K562 (cell line): ENCODE results near the gene SUCNR1. TPM values are rescaled to one million over a fixed set of nuclear protein-coding genes. Genes with fewer than 3 reads are reported as not detected.

Experiments used
- MCM5 ChIP-seq: fragments of 450-650 bp; IDR thresholded peaks from 2 replicates; pipeline ENCODE4 v1.6.1; 2016; ENCODE audit warnings: low read depth
- MGA ChIP-seq: fragments of 450-650 bp; IDR thresholded peaks from 2 replicates; pipeline ENCODE4 v1.6.1; 2016; ENCODE audit warnings: mild to moderate bottlenecking, moderate library complexity
- MTF1 ChIP-seq: fragments of 250-450 bp; sonication (Bioruptor Pico); IDR thresholded peaks from 2 replicates; pipeline ENCODE4 v1.9.0; 2021; ENCODE audit warnings: moderate library complexity, mild to moderate bottlenecking, inconsistent platforms, borderline replicate concordance
- NFE2 ChIP-seq: IDR thresholded peaks from 2 replicates; pipeline ENCODE4 v1.6.1; 2014; ENCODE audit warnings: antibody characterized with exemption, low read depth
- POLR2AphosphoS5 ChIP-seq: IDR thresholded peaks from 2 replicates; pipeline ENCODE4 v1.6.1; 2011; ENCODE audit warnings: mild to moderate bottlenecking, low read depth, low read length, moderate library complexity; ENCODE audit not compliant: control insufficient read depth, insufficient read depth
- PRDM10 ChIP-seq: fragments of 450-650 bp; IDR thresholded peaks from 2 replicates; pipeline ENCODE4 v1.6.1; 2018; ENCODE audit not compliant: partially characterized antibody
- RB1 ChIP-seq: fragments of 450-650 bp; IDR thresholded peaks from 2 replicates; pipeline ENCODE4 v1.6.1; 2017; ENCODE audit warnings: low read depth, mild to moderate bottlenecking
- SMAD4 ChIP-seq: fragments of 250-450 bp; sonication (Bioruptor Pico); conservative IDR thresholded peaks from 2 replicates; pipeline ENCODE4 v1.8.0; 2021; ENCODE audit warnings: inconsistent platforms, mild to moderate bottlenecking, moderate library complexity
- SMARCA4 ChIP-seq: fragments of 450-650 bp; IDR thresholded peaks from 2 replicates; pipeline ENCODE4 v1.6.1; 2016
- polyA plus RNA-seq, 8 experiments: library from polyadenylated mRNA; depleted of rRNA in 4 of 8; stranded (reverse) in 5 of 8; unstranded in 3 of 8; fragments of >200 nt; fragmentation: Nextera tagmentation in 2 of 8; fragmentation: Illumina TruSeq in 1 of 8; extraction: Ambion mirVana in 2 of 8; extraction: Trizol in 1 of 8; gene quantifications; 2 replicates each; pipeline versions ENCODE4 v1.2.1 to v1.2.3, GENCODE V29; 2011 to 2014; ENCODE audit warnings: inconsistent platforms in 1 of 8, missing spikeins in 1 of 8
- total RNA-seq, 7 experiments: library from RNA; depleted of rRNA in 6 of 7; stranded (reverse); fragments of >200 nt in 6 of 7; fragmentation: Illumina TruSeq in 2 of 7; extraction: Trizol in 2 of 7; gene quantifications; 2 replicates each; pipeline versions ENCODE4 v1.2.1 to v1.2.3, GENCODE V29; 2011 to 2021; ENCODE audit warnings: low replicate concordance in 1 of 7
- TF ChIP-seq, protein P1 (sequence below): fragments of 450-650 bp; IDR thresholded peaks from 2 replicates; pipeline ENCODE4 v1.6.1; 2016; ENCODE audit warnings: mild to moderate bottlenecking

Gene SUCNR1
- total and polyA plus RNA-seq, 9 of the 15 experiments (the other 6 are each of a cell fraction or from before 2014, with no cell fraction given), result 0.04 to 0.54 (median 0.13) TPM

- peak; percentile 68 for TF ChIP-seq MGA
- TF ChIP-seq SMAD4 (CRISPR knock-in tag), result 0 out of 2 replicates have a peak, but pooled peaks have one; percentile 31
- TF ChIP-seq MTF1 (CRISPR knock-in tag), result no peak
- TF ChIP-seq RB1, result 0 out of 2 replicates have a peak, but pooled peaks have one; percentile 14
- TF ChIP-seq POLR2AphosphoS5, result 0 out of 2 replicates have a peak, but pooled peaks have one; percentile 29
- peak; percentile 79 for TF ChIP-seq SMARCA4
- TF ChIP-seq, protein P1, sequence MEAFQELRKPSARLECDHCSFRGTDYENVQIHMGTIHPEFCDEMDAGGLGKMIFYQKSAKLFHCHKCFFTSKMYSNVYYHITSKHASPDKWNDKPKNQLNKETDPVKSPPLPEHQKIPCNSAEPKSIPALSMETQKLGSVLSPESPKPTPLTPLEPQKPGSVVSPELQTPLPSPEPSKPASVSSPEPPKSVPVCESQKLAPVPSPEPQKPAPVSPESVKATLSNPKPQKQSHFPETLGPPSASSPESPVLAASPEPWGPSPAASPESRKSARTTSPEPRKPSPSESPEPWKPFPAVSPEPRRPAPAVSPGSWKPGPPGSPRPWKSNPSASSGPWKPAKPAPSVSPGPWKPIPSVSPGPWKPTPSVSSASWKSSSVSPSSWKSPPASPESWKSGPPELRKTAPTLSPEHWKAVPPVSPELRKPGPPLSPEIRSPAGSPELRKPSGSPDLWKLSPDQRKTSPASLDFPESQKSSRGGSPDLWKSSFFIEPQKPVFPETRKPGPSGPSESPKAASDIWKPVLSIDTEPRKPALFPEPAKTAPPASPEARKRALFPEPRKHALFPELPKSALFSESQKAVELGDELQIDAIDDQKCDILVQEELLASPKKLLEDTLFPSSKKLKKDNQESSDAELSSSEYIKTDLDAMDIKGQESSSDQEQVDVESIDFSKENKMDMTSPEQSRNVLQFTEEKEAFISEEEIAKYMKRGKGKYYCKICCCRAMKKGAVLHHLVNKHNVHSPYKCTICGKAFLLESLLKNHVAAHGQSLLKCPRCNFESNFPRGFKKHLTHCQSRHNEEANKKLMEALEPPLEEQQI, result peak; percentile 78; the same call in 1 of the 2 replicates
- peak; percentile 98 for TF ChIP-seq NFE2
- peak; percentile 9 for TF ChIP-seq PRDM10
- TF ChIP-seq MCM5, result no peak
Measured at GRCh38 chr3:151837057-151837456, 36.4 kb upstream of the SUCNR1 start (continued).
